K562 (cell line): ENCODE results near the gene C2CD2. TPM values are rescaled to one million over a fixed set of nuclear protein-coding genes. Genes with fewer than 3 reads are reported as not detected.

ENCODE experiments used
- ATAC-seq: fragments of 200-7000 bp; cut with Tn5 transposase; 3 replicates; pipeline ENCODE4 v1.9.1; 2020; ENCODE audit warnings: moderate library complexity
- BruUV-seq: library from RNA; stranded (reverse); fragments of 400-500 nt; replicated peaks from 2 replicates; lab custom pipeline; 2021; lab: Mats Ljungman, UMichigan
- CTCF ChIA-PET: fragments of 300-600 bp; formaldehyde crosslinking; extraction: SDS; loops from one replicate; lab custom pipeline; 2021; ENCODE audit warnings: low intra/inter-chr PET ratio; lab: Yijun Ruan, JAX
- POLR2A ChIA-PET: fragments of 300-600, 350-650 bp; sonication (Branson Sonifier 250); formaldehyde crosslinking; extraction: SDS; loops from one replicate; lab custom pipeline; 2021; ENCODE audit warnings: antibody characterized with exemption, inconsistent platforms; lab: Yijun Ruan, JAX
- DNase-seq, 4 experiments: peaks; one replicate each; pipeline versions ENCODE4 v3.0.0 to v3.0.0-alpha.2; 2011 to 2018; ENCODE audit warnings: low spot score in 3 of 4, mixed read lengths in 3 of 4; ENCODE audit errors: extremely low read depth in 1 of 4
- FAIRE-seq: peaks from 2 replicates; lab custom pipeline; 2011; peaks lifted over from hg19 to GRCh38; lab: Jason Lieb, UNC
- H2AFZ ChIP-seq: 2 replicates; pipeline ENCODE4 v1.6.0; 2011; ENCODE audit warnings: low read depth, low read length, control low read depth, inconsistent platforms
- H3K27ac ChIP-seq: fragments of 200-600 bp; 3 replicates; pipeline ENCODE4 v1.8.0; 2011; ENCODE audit warnings: low read depth, mild to moderate bottlenecking, control low read depth, inconsistent platforms, low read length, moderate library complexity, mixed read lengths; ENCODE audit errors: extremely low read depth
- H3K27me3 ChIP-seq, 2 experiments: fragments of 300-600 bp in 1 of 2; 2 replicates in 1 of 2; 3 replicates in 1 of 2; pipeline versions ENCODE4 v1.6.0 to v1.8.0; 2011; ENCODE audit warnings: inconsistent platforms in 2 of 2, low read length in 2 of 2, mild to moderate bottlenecking in 1 of 2, mixed read lengths in 1 of 2, moderate library complexity in 1 of 2; ENCODE audit not compliant: control insufficient read depth in 2 of 2, insufficient read depth in 2 of 2
- H3K36me3 ChIP-seq: fragments of 300-600 bp; 3 replicates; pipeline ENCODE4 v1.8.0; 2011; ENCODE audit warnings: mild to moderate bottlenecking, low read length, inconsistent platforms; ENCODE audit not compliant: control insufficient read depth, insufficient read depth
- H3K4me1 ChIP-seq, 2 experiments: fragments of 200-600 bp in 1 of 2; replicated peaks in 1 of 2; 2 replicates in 1 of 2; 3 replicates in 1 of 2; pipeline versions ENCODE4 v1.5.1 to v1.8.0; 2011; ENCODE audit warnings: inconsistent platforms in 2 of 2, low read length in 2 of 2, mild to moderate bottlenecking in 1 of 2, mixed read lengths in 1 of 2, moderate library complexity in 1 of 2; ENCODE audit not compliant: control insufficient read depth in 2 of 2, insufficient read depth in 2 of 2
- H3K4me2 ChIP-seq: 2 replicates; pipeline ENCODE4 v1.6.1; 2011; ENCODE audit warnings: low read length, control low read depth, inconsistent platforms, mixed read lengths; ENCODE audit not compliant: insufficient read depth
- H3K4me3 ChIP-seq: fragments of 200-600 bp; sonication (generic), shearing (Covaris generic); 2 replicates; pipeline ENCODE4 v1.5.1; 2016; ENCODE audit warnings: control low read depth, inconsistent platforms
- H3K79me2 ChIP-seq: fragments of 200-600 bp; 3 replicates; pipeline ENCODE4 v1.8.0; 2011; ENCODE audit warnings: low read length, inconsistent platforms; ENCODE audit not compliant: control insufficient read depth, insufficient read depth
- H3K9ac ChIP-seq, 2 experiments: 2 replicates each; pipeline versions ENCODE4 v1.6.0 to v1.6.1; 2011; ENCODE audit warnings: low read depth in 2 of 2, low read length in 2 of 2, control low read depth in 1 of 2, inconsistent platforms in 1 of 2, mild to moderate bottlenecking in 1 of 2, mixed read lengths in 1 of 2; ENCODE audit not compliant: insufficient read depth in 1 of 2
- H3K9me1 ChIP-seq: one replicate; pipeline ENCODE4 v1.6.0; 2011; ENCODE audit warnings: inconsistent platforms, mild to moderate bottlenecking, low read length, moderate library complexity; ENCODE audit not compliant: control insufficient read depth, insufficient read depth
- H3K9me3 ChIP-seq: replicated peaks from 2 replicates; pipeline ENCODE4 v1.5.1; 2011; ENCODE audit warnings: low read depth, low read length, inconsistent platforms; ENCODE audit not compliant: control insufficient read depth, insufficient read depth
- H4K20me1 ChIP-seq: replicated peaks from 2 replicates; pipeline ENCODE4 v1.6.1; 2011; ENCODE audit warnings: low read length, inconsistent platforms, mixed read lengths; ENCODE audit not compliant: control insufficient read depth, insufficient read depth
- MCM2 ChIP-seq: fragments of 450-650 bp; IDR thresholded peaks from 2 replicates; pipeline ENCODE4 v1.6.1; 2017; ENCODE audit warnings: low read depth, mild to moderate bottlenecking
- MTA2 ChIP-seq: fragments of 450-650 bp; IDR thresholded peaks from 2 replicates; pipeline ENCODE4 v1.6.1; 2016; ENCODE audit warnings: low read depth
- NFYB ChIP-seq: IDR thresholded peaks from 2 replicates; pipeline ENCODE4 v1.6.1; 2011; ENCODE audit warnings: mild to moderate bottlenecking, moderate library complexity; ENCODE audit not compliant: insufficient read length; ENCODE audit errors: extremely low read depth
- PML ChIP-seq: IDR thresholded peaks from 2 replicates; pipeline ENCODE4 v1.6.1; 2012; ENCODE audit warnings: low read length, inconsistent platforms
- SIN3B ChIP-seq: fragments of 450-650 bp; IDR thresholded peaks from 2 replicates; pipeline ENCODE4 v1.6.1; 2017; ENCODE audit warnings: low read depth, mild to moderate bottlenecking, moderate library complexity
- TBL1XR1 ChIP-seq, 2 experiments: IDR thresholded peaks; 2 replicates each; pipeline ENCODE4 v1.6.1; 2012; ENCODE audit warnings: improper control_type of control experiment in 2 of 2, low read length in 2 of 2, mild to moderate bottlenecking in 1 of 2
- TCF7 ChIP-seq: sonication (generic); IDR thresholded peaks from 2 replicates; pipeline ENCODE4 v1.6.1; 2016; ENCODE audit warnings: antibody characterized with exemption, borderline replicate concordance
- ZC3H8 ChIP-seq: fragments of 450-650 bp; IDR thresholded peaks from 2 replicates; pipeline ENCODE4 v1.6.1; 2017
- ZNF316 ChIP-seq: fragments of 450-650 bp; IDR thresholded peaks from 2 replicates; pipeline ENCODE4 v1.6.1; 2016
- WGBS: fragments of 100-300 bp; shearing (Covaris generic); methylation state at CpG from one replicate; pipeline ENCODE4 v1.1.6; 2016; ENCODE audit warnings: low coverage, mixed read lengths; ENCODE audit not compliant: insufficient coverage; ENCODE audit errors: missing lambda C conversion rate; 5-methylcytosine and 5-hydroxymethylcytosine counted together
- in situ Hi-C: fragments of 300-500 bp; cut with MboI; formaldehyde crosslinking; loops from 4 replicates; pipeline ENCODE4 v1.15.0; 2018; ENCODE audit warnings: inconsistent platforms, mixed read lengths
- intact Hi-C: fragments of 100-400 bp; cut with micrococcal nuclease; formaldehyde crosslinking; loops from 2 replicates; pipeline ENCODE4 v1.14.2; 2022
- polyA plus RNA-seq, 8 experiments: library from polyadenylated mRNA; depleted of rRNA in 4 of 8; stranded (reverse) in 5 of 8; unstranded in 3 of 8; fragments of >200 nt; fragmentation: Nextera tagmentation in 2 of 8; fragmentation: Illumina TruSeq in 1 of 8; extraction: Ambion mirVana in 2 of 8; extraction: Trizol in 1 of 8; gene quantifications; 2 replicates each; pipeline versions ENCODE4 v1.2.1 to v1.2.3, GENCODE V29; 2011 to 2014; ENCODE audit warnings: inconsistent platforms in 1 of 8, missing spikeins in 1 of 8
- total RNA-seq, 7 experiments: library from RNA; depleted of rRNA in 6 of 7; stranded (reverse); fragments of >200 nt in 6 of 7; fragmentation: Illumina TruSeq in 2 of 7; extraction: Trizol in 2 of 7; gene quantifications; 2 replicates each; pipeline versions ENCODE4 v1.2.1 to v1.2.3, GENCODE V29; 2011 to 2021; ENCODE audit warnings: low replicate concordance in 1 of 7
- TF ChIP-seq, protein P1 (sequence below): fragments of 450-650 bp; IDR thresholded peaks from 2 replicates; pipeline ENCODE4 v1.6.1; 2017; ENCODE audit warnings: mild to moderate bottlenecking, moderate library complexity
- TF ChIP-seq, protein P2 (sequence below): fragments of 450-650 bp; formaldehyde crosslinking; IDR thresholded peaks from 2 replicates; pipeline ENCODE4 v1.4.0; 2020; ENCODE audit warnings: mild to moderate bottlenecking, moderate library complexity
- TF ChIP-seq, protein P3 (sequence below): sonication (generic); formaldehyde crosslinking; IDR thresholded peaks from 2 replicates; pipeline ENCODE4 v1.8.1; 2023; ENCODE audit warnings: missing genetic modification reagents, mild to moderate bottlenecking, borderline replicate concordance

The C2CD2 gene
- total and polyA plus RNA-seq, 9 of the 15 experiments (the other 6 are each of a cell fraction or from before 2014, with no cell fraction given) = 1.3 to 21.6 (median 12.1) TPM

DNA sequence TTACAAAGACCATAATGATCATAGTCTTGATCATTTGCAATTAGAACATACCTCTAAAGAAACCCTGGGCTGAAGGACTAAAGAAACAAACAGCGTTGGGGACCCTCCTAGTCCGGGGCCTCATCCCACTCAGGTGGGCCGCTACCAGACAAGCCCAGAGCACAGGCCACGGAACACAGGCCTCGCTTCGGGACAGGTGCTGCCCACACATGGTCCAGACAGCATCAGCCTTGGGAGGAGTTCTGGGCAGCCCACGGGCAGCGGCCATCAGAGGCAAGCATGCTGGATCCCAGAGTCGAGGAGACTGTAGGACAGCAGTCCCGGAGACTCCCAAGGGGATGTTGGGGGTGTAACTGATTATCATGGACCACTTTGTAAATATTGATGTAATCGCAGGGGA, 4.9 kb downstream of the C2CD2 start (continued):
- TF ChIP-seq, protein P1, sequence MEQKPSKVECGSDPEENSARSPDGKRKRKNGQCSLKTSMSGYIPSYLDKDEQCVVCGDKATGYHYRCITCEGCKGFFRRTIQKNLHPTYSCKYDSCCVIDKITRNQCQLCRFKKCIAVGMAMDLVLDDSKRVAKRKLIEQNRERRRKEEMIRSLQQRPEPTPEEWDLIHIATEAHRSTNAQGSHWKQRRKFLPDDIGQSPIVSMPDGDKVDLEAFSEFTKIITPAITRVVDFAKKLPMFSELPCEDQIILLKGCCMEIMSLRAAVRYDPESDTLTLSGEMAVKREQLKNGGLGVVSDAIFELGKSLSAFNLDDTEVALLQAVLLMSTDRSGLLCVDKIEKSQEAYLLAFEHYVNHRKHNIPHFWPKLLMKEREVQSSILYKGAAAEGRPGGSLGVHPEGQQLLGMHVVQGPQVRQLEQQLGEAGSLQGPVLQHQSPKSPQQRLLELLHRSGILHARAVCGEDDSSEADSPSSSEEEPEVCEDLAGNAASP = no peak
- no peak for TF ChIP-seq PML

DNA sequence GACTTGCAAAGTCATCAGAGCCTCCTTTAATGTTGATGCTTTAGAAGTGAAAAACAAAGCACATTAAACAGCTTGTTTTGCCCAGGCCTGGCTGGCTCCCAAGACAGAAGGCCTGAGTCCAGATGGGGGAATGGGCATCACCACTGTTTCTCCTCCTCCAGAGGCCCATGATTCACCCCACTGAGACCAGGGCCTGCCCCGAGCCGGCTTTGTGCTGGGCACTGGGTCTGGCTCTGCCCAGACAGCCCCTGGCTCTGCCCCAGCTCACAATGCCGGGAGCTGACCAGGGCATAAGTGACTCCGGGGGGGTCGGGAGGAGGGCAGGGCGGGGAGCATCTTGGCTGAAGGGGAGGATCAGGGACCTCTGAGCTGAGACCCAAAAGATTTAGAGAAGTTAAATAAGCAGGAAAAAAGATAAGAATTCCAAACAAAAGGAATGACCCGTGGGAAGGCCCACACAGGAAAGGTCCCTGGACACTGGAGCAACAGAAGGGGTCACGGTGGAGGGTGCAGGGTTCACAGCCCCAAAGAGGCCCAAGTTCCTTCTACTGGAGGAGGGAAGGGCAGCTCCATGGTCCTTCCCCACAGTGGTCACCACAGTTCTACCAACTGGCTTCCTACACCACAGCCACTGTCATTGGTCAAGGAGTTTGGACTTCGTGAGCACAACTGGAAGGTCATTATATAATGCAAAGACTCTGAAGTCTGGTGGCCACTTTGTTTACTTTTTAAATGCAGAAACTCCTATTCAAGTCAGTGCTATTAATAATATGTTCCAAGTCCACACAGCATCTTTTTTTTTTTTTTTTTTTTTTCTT, 5.5 kb downstream of the C2CD2 start:
- ATAC-seq (no peak), DNase-seq (no peak), FAIRE-seq (no peak)
- in situ Hi-C loops = no loop called here
- Histone ChIP-seq H3K4me1 (peaks cover 13 to 29% of the 10 kb centered on the region in 2 experiments), H3K27me3 (no peaks in the 10 kb centered on the region; a peak in 1 of 5 replicates), H3K9me3 (no peaks in the 10 kb centered on the region), H2AFZ (no peak overlapping the region), H3K79me2 (peaks cover 37% of the 10 kb centered on the region), H3K9ac (no peak overlapping the region), H3K4me2 (no peak overlapping the region), H3K9me1 (no peaks in the 10 kb centered on the region), H3K27ac (no peak overlapping the region), H4K20me1 (peaks cover 17% of the 10 kb centered on the region; the same call in 1 of the 2 replicates), H3K36me3 (peaks cover 7% of the 10 kb centered on the region; the same call in 1 of the 3 replicates), H3K4me3 (no peak overlapping the region)
- ChIA-PET POLR2A (interaction anchor here (0.7 to 0.8 kb wide), 4 partner anchors 9 to 26 kb away, joined by 3 read pairs; no protein-coding TSS in a partner anchor), CTCF (no interaction called here)
- WGBS = 75% methylated on average over 9 of the region's 9 CpGs
- intact Hi-C loops = no loop called here
- BruUV-seq = no TSS peak
- TF ChIP-seq MCM2 (no peak), MTA2 (no peak), ZNF316 (no peak), TCF7 (no peak), SIN3B (no peak), TBL1XR1 (IDR thresholded peaks at IDR 0.05; ENCODE audit: low read length in 2 of 2) (no peak), NFYB (no peak), ZC3H8 (no peak)
- TF ChIP-seq, protein P2, sequence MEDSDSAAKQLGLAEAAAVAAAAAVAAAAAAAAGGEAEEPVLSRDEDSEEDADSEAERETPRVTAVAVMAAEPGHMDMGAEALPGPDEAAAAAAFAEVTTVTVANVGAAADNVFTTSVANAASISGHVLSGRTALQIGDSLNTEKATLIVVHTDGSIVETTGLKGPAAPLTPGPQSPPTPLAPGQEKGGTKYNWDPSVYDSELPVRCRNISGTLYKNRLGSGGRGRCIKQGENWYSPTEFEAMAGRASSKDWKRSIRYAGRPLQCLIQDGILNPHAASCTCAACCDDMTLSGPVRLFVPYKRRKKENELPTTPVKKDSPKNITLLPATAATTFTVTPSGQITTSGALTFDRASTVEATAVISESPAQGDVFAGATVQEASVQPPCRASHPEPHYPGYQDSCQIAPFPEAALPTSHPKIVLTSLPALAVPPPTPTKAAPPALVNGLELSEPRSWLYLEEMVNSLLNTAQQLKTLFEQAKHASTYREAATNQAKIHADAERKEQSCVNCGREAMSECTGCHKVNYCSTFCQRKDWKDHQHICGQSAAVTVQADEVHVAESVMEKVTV (CRISPR knock-in tag) = no peak
- TF ChIP-seq, protein P3, sequence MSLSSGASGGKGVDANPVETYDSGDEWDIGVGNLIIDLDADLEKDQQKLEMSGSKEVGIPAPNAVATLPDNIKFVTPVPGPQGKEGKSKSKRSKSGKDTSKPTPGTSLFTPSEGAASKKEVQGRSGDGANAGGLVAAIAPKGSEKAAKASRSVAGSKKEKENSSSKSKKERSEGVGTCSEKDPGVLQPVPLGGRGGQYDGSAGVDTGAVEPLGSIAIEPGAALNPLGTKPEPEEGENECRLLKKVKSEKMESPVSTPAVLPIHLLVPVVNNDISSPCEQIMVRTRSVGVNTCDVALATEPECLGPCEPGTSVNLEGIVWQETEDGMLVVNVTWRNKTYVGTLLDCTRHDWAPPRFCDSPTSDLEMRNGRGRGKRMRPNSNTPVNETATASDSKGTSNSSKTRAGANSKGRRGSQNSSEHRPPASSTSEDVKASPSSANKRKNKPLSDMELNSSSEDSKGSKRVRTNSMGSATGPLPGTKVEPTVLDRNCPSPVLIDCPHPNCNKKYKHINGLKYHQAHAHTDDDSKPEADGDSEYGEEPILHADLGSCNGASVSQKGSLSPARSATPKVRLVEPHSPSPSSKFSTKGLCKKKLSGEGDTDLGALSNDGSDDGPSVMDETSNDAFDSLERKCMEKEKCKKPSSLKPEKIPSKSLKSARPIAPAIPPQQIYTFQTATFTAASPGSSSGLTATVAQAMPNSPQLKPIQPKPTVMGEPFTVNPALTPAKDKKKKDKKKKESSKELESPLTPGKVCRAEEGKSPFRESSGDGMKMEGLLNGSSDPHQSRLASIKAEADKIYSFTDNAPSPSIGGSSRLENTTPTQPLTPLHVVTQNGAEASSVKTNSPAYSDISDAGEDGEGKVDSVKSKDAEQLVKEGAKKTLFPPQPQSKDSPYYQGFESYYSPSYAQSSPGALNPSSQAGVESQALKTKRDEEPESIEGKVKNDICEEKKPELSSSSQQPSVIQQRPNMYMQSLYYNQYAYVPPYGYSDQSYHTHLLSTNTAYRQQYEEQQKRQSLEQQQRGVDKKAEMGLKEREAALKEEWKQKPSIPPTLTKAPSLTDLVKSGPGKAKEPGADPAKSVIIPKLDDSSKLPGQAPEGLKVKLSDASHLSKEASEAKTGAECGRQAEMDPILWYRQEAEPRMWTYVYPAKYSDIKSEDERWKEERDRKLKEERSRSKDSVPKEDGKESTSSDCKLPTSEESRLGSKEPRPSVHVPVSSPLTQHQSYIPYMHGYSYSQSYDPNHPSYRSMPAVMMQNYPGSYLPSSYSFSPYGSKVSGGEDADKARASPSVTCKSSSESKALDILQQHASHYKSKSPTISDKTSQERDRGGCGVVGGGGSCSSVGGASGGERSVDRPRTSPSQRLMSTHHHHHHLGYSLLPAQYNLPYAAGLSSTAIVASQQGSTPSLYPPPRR (CRISPR knock-in tag) = no peak
